A549 (cell line): Measurements from ENCODE around the gene TMEM125.

Source experiments
- CHD2 ChIP-seq: fragments of 150-350 bp; IDR thresholded peaks from 2 replicates; pipeline ENCODE4 v1.6.1; 2014; ENCODE audit warnings: low read length; ENCODE audit not compliant: partially characterized antibody
- CHD4 ChIP-seq: fragments of 200-600 bp; sonication (generic); IDR thresholded peaks from 2 replicates; pipeline ENCODE4 v1.6.1; 2016; ENCODE audit warnings: antibody characterized with exemption, mild to moderate bottlenecking, borderline replicate concordance
- CTCF ChIP-seq: fragments of >200 bp; sonication (Bioruptor Twin); formaldehyde crosslinking; IDR thresholded peaks from 3 replicates; pipeline ENCODE4 v1.5.1; 2016
- EP300 ChIP-seq, 2 experiments: fragments of >200 bp; sonication (Bioruptor Twin); formaldehyde crosslinking; IDR thresholded peaks; 2 replicates in 1 of 2; 3 replicates in 1 of 2; pipeline ENCODE4 v1.6.1; 2016 to 2017
- HES2 ChIP-seq: fragments of >200 bp; sonication (Bioruptor Twin); formaldehyde crosslinking; IDR thresholded peaks from 2 replicates; pipeline ENCODE4 v1.6.1; 2016
- JUN ChIP-seq, 2 experiments: fragments of >200 bp; sonication (Bioruptor Twin); formaldehyde crosslinking; IDR thresholded peaks; 2 replicates in 1 of 2; 3 replicates in 1 of 2; pipeline ENCODE4 v1.6.1; 2016 to 2017
- POLR2A ChIP-seq: IDR thresholded peaks from 2 replicates; pipeline ENCODE4 v1.6.1; 2012; ENCODE audit warnings: mild to moderate bottlenecking, low read length

GRCh38 chr1:43309405-43310025 lies 39.7 kb downstream of the TMEM125 start:
- TF ChIP-seq CTCF: no peak
- no peak for TF ChIP-seq POLR2A
- no peak for TF ChIP-seq JUN (IDR thresholded peaks at IDR 0.05)
- no peak for TF ChIP-seq CHD4
- no peak for TF ChIP-seq EP300 (IDR thresholded peaks at IDR 0.05)
- TF ChIP-seq HES2: no peak
- TF ChIP-seq CHD2: no peak
